ENCODE measurements around the gene AGPAT2.

The AGPAT2 gene

DNA sequence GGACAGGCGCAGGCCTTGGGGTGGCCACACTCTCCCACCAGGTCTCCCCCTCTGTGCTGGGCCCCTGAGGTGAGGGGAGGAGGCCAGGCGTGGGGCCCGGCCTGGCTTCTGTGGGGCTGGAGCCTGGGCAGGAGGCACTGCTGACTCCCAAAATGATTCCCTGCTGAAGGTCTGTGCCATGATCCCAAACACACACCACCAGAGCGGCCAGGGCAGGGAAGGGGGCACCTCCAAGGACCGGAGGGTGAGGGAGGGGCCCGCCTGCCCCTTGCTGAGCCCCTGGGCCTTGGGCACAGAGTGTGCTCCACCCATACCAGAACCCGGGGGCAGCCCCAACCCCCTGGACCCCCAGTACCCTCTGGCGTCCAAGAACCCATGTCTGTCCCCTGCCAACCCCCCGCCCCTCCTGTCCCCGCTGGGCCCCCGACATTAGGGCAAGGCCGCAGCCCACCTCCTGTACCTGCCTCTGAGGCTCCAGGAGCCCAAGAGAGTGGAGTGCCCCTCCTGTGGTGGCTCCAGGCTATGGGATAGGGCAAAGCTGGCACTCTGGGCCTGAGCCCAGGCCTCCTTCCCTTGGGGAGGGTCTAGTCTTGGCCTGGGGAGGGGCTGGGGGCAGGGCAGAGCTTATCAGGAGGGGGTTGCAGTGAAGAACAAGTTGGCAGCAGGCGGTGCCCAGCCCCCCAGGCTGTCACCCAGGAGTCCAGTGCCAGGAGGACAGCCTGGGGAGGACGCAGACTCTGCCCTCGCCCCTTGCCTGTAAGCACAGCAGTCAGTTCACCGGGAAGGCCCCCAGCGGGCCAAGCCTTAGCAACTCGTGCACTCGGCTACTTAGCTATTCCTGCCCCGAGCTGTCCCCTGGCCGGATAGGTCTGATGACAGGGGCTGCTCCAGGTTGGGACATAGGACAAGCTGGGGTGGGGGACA is 27.1 kb downstream of the AGPAT2 start:
- DNase-seq: no peak

DNA sequence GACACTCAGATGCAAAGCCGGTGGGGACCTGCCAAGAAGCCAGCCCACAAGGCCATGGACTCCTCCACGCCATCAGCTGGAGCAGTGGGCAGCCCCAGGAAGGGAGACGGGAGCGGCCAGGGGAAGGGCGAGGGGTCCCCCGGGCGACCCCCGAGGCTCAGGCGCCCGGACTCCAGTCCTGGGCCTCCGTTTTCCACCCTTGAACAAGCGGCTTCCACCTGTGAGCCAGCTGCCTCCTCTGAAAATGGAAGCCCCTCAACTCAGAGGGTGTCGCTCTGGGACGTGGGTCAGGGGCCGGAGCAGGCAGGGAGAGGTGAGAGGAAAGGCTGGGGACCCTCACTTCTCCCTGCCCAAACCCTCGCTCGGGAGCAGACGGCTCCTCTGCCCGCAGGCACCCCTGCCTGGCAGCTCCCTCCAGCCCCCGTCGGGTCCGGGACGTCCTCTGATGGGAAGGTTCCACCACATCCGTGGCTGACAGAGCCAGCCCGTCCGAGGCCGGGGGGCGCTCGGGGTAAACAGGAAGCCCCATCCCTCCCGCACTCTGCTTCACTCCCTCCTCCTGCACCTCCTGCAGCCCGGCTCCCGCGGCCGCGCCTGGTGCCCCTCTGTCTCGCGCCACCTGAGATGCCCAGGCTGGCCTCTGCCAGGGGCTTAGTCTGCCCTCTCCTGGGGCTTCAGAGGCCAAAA is 28.3 kb downstream of the AGPAT2 start:
- no peak for DNase-seq

DNA sequence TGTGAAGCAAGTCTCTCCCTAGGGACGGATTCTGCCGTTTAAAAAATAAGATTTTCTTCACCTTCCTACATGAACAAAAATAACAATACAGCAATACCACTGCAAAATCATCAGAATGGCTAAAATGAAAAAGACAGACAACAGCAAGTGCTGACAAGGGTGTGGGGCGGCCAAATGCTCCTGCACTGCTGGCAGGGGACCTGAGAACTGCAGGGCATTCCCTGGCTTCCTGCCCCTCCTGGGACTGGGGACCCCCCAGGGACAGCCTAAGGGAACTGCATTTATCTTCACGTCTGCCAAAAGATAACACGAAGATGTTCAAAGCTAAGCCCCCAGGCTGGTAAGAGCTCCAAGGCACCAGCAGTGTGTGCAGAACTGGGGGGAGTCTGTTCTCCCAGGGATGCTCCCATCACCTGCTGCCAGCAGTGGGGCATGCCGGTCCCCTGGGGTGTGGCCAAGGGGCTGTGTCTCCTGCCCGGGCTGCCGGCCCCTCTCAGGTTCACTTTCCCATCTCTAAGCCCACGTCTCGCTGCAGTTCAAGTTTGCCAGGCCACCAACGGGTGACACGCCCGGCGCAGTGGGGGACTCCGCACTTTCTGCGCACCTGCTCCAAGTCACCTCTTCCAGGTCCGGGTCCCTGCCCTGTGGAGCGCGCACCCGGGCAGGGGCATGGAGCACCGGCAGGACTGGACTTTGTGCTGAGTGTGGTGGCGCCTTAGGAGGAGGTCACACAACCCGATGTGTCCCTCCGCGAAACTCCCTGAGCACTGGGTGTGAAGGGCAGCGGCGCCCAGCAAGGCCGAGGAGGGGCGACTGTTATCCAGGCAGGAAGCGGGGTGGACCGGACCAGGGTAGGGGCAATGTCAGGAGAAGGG is 29.0 kb downstream of the AGPAT2 start:
- no peak for DNase-seq

DNA sequence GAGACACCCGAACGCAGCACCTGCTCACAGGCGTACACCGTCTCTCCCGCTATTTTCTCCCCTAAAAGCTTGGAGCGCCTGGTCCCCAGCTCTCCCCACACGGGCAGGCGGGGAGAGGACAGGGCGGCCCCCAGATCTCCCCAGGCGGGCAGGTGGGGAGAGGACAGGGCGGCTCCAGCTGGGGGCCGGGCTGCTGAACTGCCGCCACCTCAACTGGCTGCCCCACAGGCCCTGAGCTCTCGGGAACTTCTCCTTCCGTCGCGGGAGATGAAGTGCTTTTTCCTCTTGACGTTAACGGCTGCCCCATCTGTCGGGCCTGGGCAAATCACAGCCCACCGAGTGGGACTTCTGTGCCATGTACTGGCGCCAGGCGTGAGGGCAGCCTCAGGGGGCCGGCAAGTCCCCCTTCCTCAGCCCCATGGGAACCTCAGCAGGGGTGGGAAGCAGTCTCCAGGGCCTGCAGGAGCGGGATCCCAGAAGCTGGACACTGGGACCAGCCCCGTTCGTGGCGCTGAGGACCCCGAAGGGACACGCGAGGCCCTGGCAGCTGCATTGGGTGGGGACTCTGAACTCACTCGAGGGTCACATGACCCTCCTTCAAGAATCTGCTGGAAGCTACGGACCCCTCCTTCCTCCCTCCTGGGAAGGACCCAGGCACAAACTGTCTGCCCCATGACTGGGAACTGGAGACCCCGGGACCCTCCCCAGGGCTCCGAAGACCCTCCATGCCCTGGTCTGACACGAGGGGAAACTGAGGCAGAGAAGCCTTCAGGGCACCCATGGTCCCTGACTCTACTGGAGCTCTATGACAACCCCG is 30.3 kb downstream of the AGPAT2 start:
- DNase-seq: no peak

DNA sequence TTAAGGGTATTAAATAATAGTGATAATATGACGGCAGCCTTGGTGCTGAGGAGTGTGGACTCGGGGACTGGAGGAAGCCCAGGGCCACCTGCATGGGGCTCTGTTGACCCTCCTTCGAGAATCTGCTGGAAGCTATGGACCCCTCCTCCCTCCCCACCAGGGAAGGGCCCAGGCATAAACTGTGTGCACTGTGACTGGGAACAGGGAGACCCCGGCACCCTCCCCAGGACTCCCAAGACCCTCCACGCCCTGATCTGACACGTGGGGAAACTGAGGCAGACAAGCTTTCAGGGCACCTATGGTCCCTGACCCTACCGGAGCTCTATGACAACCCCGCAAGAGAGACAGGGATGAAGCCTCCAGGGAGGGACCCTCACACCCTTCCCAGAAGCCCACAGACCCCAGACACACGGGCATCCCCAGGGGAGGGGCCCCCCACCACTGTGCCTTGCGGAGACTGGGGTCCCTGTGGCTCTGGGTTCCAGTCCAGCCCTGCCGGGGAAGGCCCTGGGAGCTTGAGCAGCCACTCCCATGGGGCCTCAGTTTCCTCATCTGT is 31.0 kb downstream of the AGPAT2 start:
- DNase-seq: no peak

- no peak for DNase-seq
Measured at GRCh38 chr9:136655536-136656182, 31.6 kb downstream of the AGPAT2 start.

DNA sequence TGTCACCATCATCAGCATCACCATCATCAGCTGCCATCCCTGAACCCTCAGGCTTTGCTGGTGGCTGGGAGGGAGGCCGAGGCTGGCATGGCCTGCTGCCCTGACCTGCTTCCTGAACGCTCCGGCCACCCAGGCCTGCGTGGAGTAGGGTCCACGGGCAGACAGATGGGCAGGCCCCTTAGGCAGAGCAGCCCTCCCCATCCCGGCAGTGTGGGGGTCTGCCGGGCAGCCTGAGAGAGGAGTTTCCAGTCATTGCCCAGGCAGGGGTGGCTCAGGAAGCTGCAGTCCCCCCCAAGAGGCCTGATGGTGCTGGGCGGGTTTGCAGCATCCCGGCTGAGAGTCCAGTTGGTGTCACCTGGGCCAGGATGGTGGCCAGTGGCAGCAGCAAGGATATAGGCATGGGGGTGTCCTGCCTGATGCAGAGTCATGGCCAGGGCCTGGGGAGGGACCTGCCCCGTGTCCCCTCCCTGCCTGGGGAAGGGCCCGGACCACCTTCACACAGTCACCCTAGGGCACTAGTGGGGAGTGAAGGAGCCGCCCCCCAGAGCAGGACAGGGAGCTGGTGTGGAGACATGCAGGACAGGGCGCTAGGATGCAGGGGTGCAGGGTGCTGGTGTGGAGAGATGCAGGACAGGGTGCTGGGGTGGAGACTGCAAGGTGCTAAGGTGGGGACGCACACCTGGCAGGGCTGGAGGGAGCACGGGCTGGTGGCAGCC is 32.3 kb downstream of the AGPAT2 start:
- no peak for DNase-seq

DNA sequence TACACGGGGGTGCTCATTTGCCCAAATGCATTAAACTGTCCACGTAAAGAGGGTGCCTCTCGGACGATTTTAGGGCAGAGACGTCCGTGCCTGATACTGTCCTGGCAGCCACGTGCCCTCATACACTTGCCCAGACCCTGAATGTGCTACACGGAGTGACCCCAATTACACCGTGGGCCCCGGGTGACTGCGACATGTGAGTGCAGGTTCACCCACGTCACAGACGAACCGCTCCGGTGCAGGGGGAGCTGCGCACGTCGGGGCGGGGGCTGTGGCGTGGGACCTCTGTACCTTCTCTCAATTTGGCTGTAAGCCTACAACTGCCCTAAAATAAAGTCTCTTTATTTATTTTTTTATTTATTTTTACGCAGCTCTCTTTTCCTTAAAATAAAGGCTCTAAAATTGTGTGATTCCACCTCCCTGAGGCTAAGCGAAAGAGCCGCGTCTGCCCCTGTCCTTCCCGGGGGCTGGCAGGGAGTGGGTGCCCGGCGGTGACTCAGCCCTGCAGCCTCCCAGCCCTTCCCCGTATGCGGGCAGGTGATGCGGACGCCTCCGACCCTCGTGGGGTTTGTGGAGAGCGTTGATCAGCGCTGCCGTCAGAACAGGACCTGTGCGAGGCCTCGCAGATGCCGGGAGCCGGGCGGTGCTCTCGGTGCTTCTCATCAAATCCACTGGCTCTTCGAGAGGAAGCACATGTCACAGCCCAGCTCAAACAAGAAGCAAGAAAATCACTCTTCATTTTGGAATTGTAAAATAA is 33.8 kb downstream of the AGPAT2 start:
- DNase-seq: no peak

DNA sequence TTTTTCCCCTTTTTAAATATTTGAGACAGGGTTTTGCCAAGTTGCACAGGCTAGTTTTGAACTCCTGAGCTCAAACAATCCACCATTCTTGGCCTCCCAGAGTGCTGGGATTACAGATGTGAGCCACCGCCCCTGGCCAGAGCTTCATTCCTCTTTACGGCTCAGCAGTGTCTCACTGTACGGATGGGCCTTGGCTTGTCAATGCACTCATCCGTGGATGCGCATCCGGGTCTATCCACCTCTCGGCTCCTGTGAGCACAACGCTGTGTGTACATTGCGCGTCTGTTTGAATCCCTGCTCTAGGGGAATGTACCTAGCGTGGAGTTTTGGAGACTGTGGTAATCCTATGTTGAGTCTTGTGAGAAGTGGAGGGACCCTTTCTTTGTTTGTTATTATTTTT is 35.4 kb downstream of the AGPAT2 start:
- DNase-seq: no peak

- no peak for DNase-seq
Measured at GRCh38 chr9:136650648-136651047, 36.6 kb downstream of the AGPAT2 start.

GRCh38 chr9:136650021-136650420 is 37.2 kb downstream of the AGPAT2 start:
- DNase-seq: no peak

DNA sequence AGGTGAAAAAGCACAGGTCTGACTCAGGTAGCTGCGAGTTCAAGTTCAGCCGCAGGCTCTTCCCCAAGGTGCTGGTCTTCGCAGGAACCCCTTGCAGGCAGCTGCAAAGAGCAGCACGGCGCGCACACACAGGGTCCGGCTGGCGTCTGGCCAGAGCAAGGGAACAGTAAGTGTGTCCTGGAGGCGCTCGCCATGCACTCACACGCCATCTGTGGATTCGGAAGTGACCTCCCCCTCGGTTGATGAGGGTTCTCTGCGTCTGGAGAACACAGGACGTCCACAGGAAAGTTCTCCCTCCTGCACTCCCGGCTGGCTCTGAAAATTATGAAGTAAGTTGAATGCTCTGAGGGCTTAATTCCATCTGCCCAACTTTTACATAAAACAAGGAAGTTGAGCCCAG is 38.5 kb downstream of the AGPAT2 start:
- no peak for DNase-seq

DNA sequence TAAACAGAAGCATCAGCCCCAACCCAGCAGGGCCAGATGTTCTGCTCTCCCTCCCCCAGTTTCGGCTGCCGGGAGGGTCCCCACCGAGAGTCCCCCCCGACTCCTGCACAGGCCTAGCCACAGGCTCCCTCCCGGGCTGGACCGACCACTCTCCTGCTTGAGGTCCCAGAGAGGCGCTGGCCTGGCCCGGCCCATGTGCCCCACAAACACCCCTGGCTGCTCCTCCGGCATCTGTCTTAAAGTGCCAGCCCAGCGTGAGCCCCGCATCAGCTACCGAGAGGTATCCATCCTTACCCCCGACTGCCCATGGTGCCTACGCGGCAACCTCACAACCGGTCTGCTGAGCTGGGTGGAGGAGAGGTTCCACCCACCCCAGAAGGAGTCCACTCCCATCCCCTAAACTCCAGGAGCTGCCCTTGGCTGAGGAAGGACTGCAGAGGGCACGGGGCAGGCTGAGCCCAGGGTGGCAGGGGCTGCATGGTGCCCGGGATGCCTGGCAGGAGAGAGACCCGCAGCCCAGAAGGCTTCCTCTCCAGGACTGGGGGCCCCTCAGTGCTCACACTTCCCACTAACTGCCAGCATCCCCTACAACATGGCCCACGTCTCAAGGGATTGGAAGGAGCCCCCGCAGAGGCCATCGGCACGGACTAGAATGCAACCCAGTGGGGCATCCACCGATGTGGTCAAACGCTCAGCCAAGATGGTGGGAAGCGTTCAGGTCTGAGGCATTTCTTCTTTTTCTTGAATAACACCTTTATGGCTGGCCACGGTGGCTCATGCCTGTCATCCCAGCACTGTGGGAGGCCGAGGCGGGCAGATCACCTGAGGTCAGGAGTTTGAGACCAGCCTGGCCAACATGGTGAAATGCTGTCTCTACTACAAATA is 40.2 kb downstream of the AGPAT2 start:
- no peak for DNase-seq

GRCh38 chr9:136645903-136646754 is 41.1 kb downstream of the AGPAT2 start:
- no peak for DNase-seq

GRCh38 chr9:136645352-136645902 is 41.8 kb downstream of the AGPAT2 start:
- DNase-seq: no peak

DNA sequence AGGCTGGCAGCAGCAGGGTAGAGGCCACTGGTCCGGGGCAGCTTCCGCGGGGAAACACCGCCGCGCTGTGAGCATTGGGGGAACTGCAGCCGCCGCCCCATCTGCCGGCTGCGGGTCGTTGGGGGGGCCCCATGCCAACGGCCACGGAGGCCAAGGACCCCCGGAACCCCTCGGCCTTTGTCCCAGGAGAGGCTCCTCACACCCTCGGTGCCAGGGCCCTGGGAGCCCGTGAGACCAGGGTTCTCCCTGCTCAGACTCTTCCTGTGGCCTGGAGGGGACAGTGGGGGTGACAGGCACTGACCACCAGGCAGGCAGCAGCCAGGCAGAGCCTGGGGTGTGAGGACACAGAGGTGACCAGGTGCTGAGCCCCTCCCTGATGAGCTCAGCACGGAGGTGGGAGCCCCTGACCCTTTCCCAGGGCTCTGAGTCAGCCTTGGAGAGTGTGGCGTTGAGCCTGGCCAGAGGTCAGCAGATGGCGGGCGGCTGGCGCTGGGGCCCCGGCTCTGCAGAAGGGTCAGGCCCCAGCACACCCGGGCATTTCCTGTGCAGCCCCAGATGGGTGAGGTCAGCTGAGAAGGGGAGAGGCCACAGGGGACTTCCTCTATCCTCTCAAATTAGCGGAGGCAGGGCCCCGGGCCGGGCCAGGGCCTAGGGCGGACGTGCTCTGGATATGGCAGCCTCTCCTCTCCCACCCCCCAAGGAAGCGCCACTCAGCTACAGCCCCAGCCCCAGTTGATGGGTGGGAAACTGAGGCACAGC is 42.5 kb downstream of the AGPAT2 start:
- DNase-seq: peak in 3 of 4 experiments; percentile 35 to 51 (median 50)

DNA sequence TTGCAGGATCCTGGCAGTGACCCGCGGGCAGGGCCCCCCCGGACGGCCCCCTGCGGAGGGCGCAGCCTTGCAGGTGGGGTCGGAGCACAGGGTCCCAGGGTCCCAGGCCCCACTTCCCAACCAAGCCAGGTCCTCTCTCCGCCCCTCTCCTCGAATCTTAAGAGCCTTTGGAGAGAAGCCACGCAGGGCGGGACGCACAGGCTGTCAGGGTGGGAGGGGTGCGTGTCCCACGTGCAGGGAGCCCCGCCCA is 43.0 kb downstream of the AGPAT2 start:
- peak in 1 of 4 experiments; percentile 58 for DNase-seq
